Parathyroid adenoma (tissue), 2 donors: ENCODE measurements around the gene LMX1B.

Experiments
- H2AFZ ChIP-seq: fragments of 300-600 bp; sonication (generic); one replicate; pipeline ENCODE4 v1.7.0; 2017; ENCODE audit warnings: antibody characterized with exemption, mild to moderate bottlenecking
- H3K27ac ChIP-seq: fragments of 300-600 bp; sonication (generic); one replicate; pipeline ENCODE4 v1.7.0; 2017
- H3K27me3 ChIP-seq: fragments of 300-600 bp; sonication (generic); one replicate; pipeline ENCODE4 v1.7.0; 2017; ENCODE audit warnings: low read length; ENCODE audit not compliant: control insufficient read depth, insufficient read depth
- H3K36me3 ChIP-seq: fragments of 300-600 bp; sonication (generic); one replicate; pipeline ENCODE4 v1.7.0; 2017; ENCODE audit warnings: low read length; ENCODE audit not compliant: control insufficient read depth, insufficient read depth
- H3K4me1 ChIP-seq: fragments of 300-600 bp; sonication (generic); one replicate; pipeline ENCODE4 v1.7.0; 2017; ENCODE audit warnings: control low read depth
- H3K4me2 ChIP-seq: fragments of 300-600 bp; sonication (generic); one replicate; pipeline ENCODE4 v1.7.0; 2017; ENCODE audit warnings: low read length
- H3K4me3 ChIP-seq: fragments of 300-600 bp; sonication (generic); one replicate; pipeline ENCODE4 v1.7.0; 2017; ENCODE audit warnings: low read depth, low read length
- H3K79me2 ChIP-seq: fragments of 300-600 bp; sonication (generic); one replicate; pipeline ENCODE4 v1.7.0; 2017; ENCODE audit warnings: control low read depth
- H3K9ac ChIP-seq: fragments of 300-600 bp; sonication (generic); one replicate; pipeline ENCODE4 v1.7.0; 2017; ENCODE audit warnings: mild to moderate bottlenecking
- H3K9me3 ChIP-seq: fragments of 300-600 bp; sonication (generic); one replicate; pipeline ENCODE4 v1.7.0; 2017; ENCODE audit warnings: low read length; ENCODE audit not compliant: control insufficient read depth
- TF ChIP-seq, protein P1 (sequence below): fragments of 300-600 bp; sonication (generic); IDR thresholded peaks from one replicate; pipeline ENCODE4 v1.7.0; 2017; ENCODE audit warnings: antibody characterized with exemption, mild to moderate bottlenecking
- donor health status: primary hyperparathyroidism.

LMX1B gene

GRCh38 chr9:126696401-126697145 is 82.8 kb downstream of the LMX1B start:
- Histone ChIP-seq H3K27me3 (no peaks in the 10 kb centered on the region), H3K9me3 (no peaks in the 10 kb centered on the region), H3K79me2 (no peaks in the 10 kb centered on the region), H3K4me1 (peaks cover 5% of the 10 kb centered on the region), H2AFZ (no peak overlapping the region), H3K27ac (no peak overlapping the region), H3K9ac (no peak overlapping the region), H3K4me2 (no peak overlapping the region), H3K4me3 (no peak overlapping the region), H3K36me3 (no peaks in the 10 kb centered on the region)
- TF ChIP-seq, protein P1, sequence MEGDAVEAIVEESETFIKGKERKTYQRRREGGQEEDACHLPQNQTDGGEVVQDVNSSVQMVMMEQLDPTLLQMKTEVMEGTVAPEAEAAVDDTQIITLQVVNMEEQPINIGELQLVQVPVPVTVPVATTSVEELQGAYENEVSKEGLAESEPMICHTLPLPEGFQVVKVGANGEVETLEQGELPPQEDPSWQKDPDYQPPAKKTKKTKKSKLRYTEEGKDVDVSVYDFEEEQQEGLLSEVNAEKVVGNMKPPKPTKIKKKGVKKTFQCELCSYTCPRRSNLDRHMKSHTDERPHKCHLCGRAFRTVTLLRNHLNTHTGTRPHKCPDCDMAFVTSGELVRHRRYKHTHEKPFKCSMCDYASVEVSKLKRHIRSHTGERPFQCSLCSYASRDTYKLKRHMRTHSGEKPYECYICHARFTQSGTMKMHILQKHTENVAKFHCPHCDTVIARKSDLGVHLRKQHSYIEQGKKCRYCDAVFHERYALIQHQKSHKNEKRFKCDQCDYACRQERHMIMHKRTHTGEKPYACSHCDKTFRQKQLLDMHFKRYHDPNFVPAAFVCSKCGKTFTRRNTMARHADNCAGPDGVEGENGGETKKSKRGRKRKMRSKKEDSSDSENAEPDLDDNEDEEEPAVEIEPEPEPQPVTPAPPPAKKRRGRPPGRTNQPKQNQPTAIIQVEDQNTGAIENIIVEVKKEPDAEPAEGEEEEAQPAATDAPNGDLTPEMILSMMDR: no peak

GRCh38 chr9:126697330-126697729 is 83.6 kb downstream of the LMX1B start:
- no peak overlapping the region for H3K27ac ChIP-seq
- H3K4me1 ChIP-seq: peaks cover 6% of the 10 kb centered on the region
- no peak overlapping the region for H3K4me3 ChIP-seq
- no peak overlapping the region for H3K9ac ChIP-seq
- no peak overlapping the region for H2AFZ ChIP-seq
- TF ChIP-seq, protein P1: no peak
- H3K9me3 ChIP-seq: no peaks in the 10 kb centered on the region
- H3K79me2 ChIP-seq: no peaks in the 10 kb centered on the region
- no peaks in the 10 kb centered on the region for H3K36me3 ChIP-seq
- no peaks in the 10 kb centered on the region for H3K27me3 ChIP-seq
- H3K4me2 ChIP-seq: no peak overlapping the region

GRCh38 chr9:126698251-126698650 is 84.5 kb downstream of the LMX1B start:
- H3K4me3 ChIP-seq: no peak overlapping the region
- H3K36me3 ChIP-seq: no peaks in the 10 kb centered on the region
- no peak overlapping the region for H3K27ac ChIP-seq
- no peak overlapping the region for H3K9ac ChIP-seq
- TF ChIP-seq, protein P1: no peak
- H3K79me2 ChIP-seq: no peaks in the 10 kb centered on the region
- H3K4me2 ChIP-seq: no peak overlapping the region
- no peaks in the 10 kb centered on the region for H3K27me3 ChIP-seq
- H3K9me3 ChIP-seq: no peaks in the 10 kb centered on the region
- no peak overlapping the region for H2AFZ ChIP-seq
- peaks cover 6% of the 10 kb centered on the region for H3K4me1 ChIP-seq

DNA sequence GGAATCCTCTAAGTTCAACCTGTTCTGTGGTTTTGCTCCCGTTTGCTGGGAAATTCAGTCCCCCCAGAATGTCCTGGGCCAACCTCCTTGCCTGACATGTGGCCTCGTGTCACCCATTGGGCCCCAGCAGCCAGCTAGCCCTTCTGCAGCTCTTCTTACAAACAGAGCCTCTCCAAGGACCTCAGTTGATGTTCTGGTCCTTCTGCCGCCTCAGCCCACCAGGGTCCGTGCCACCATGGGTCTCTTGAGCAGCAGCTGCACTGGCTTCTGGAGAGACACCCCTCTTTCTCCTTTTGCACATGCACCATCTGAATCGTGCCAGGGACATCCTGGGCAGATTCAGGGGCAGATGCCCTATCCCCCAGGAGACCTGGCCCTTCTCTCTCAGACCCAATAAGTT is 85.0 kb downstream of the LMX1B start:
- H3K27me3 ChIP-seq: no peaks in the 10 kb centered on the region
- TF ChIP-seq, protein P1: no peak
- no peak overlapping the region for H2AFZ ChIP-seq

DNA sequence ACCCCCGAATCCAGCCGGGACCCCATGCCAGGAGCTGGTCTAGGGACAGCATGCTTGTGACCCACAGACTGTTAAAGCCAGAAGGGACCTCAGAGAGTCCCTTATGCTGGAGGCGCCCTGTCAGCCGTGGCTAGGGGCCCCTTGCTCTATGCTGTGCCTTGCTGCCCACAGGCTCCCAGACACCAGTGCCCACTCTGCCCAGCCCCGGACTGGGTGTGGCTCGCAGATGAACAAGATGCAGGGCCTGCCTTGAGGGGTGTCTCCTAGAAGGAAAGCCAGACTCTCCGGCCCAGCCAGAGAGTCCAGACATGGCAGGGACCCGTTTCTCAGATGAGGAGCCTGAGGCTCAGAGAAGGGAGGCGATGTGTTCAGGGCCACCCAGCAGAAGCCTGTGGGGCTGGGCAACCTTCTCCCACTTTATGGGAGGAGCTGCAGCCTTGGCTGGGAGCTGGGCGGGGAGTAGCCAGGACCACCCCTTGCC is 85.7 kb downstream of the LMX1B start:
- no peak overlapping the region for H3K4me2 ChIP-seq
- H3K4me3 ChIP-seq: no peak overlapping the region
- H3K79me2 ChIP-seq: no peaks in the 10 kb centered on the region
- no peak overlapping the region for H2AFZ ChIP-seq
- no peaks in the 10 kb centered on the region for H3K36me3 ChIP-seq
- H3K4me1 ChIP-seq: peaks cover 6% of the 10 kb centered on the region
- no peak overlapping the region for H3K9ac ChIP-seq
- no peak overlapping the region for H3K27ac ChIP-seq
- no peaks in the 10 kb centered on the region for H3K9me3 ChIP-seq
- H3K27me3 ChIP-seq: no peaks in the 10 kb centered on the region
- TF ChIP-seq, protein P1: no peak

More for the DNA sequence above, 85.0 kb downstream of the LMX1B start:
- Histone ChIP-seq H3K4me3 (no peak overlapping the region), H3K9ac (no peak overlapping the region), H3K4me1 (peaks cover 6% of the 10 kb centered on the region), H3K4me2 (no peak overlapping the region), H3K27ac (no peak overlapping the region), H3K9me3 (no peaks in the 10 kb centered on the region), H3K36me3 (no peaks in the 10 kb centered on the region), H3K79me2 (no peaks in the 10 kb centered on the region)
